Measurements from ENCODE around the gene CFAP119.

DNA sequence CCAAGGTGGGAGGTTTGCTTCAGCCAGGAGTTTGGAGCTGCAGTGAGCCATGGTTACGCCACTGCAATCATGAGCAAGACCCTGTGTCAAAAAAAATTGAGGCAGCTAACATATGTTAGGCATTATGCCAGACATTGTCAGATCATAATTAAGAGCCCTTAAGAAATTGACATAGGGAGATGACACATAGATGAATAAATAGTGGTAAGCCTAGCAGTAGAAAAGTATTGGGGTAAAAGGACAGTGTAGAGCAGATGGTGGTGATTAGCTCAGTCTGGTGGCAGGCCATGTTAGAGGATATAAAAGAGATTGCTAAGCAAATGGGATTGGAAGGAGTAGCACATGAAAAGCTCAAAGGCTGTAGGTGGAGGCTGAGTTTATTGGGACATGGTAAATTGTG, 40.3 kb downstream of the CFAP119 start:
- TF ChIP-seq POLR2A (IDR thresholded peaks at IDR 0.05; ENCODE audit: low read depth) (no peak), EP300 (IDR thresholded peaks at IDR 0.05) (no peak)
- TF ChIP-seq, protein P1, sequence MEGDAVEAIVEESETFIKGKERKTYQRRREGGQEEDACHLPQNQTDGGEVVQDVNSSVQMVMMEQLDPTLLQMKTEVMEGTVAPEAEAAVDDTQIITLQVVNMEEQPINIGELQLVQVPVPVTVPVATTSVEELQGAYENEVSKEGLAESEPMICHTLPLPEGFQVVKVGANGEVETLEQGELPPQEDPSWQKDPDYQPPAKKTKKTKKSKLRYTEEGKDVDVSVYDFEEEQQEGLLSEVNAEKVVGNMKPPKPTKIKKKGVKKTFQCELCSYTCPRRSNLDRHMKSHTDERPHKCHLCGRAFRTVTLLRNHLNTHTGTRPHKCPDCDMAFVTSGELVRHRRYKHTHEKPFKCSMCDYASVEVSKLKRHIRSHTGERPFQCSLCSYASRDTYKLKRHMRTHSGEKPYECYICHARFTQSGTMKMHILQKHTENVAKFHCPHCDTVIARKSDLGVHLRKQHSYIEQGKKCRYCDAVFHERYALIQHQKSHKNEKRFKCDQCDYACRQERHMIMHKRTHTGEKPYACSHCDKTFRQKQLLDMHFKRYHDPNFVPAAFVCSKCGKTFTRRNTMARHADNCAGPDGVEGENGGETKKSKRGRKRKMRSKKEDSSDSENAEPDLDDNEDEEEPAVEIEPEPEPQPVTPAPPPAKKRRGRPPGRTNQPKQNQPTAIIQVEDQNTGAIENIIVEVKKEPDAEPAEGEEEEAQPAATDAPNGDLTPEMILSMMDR (IDR thresholded peaks at IDR 0.05), result no peak

Measured in esophagus muscularis mucosa (tissue), 4 donors.